NCI-H526 treated with DMSO at 0.1 percent for 48 hours (cell line): ENCODE data around the gene PCDH19.
"Not testable (repeated sequence)": the region's sequence is repeated elsewhere in the genome, so short reads cannot be mapped to it uniquely, and the experiment has no call there.

Experiments used
- DNase-seq: peaks from one replicate; lab custom pipeline; 2025; lab: John Stamatoyannopoulos, UW

Gene PCDH19, protein sequence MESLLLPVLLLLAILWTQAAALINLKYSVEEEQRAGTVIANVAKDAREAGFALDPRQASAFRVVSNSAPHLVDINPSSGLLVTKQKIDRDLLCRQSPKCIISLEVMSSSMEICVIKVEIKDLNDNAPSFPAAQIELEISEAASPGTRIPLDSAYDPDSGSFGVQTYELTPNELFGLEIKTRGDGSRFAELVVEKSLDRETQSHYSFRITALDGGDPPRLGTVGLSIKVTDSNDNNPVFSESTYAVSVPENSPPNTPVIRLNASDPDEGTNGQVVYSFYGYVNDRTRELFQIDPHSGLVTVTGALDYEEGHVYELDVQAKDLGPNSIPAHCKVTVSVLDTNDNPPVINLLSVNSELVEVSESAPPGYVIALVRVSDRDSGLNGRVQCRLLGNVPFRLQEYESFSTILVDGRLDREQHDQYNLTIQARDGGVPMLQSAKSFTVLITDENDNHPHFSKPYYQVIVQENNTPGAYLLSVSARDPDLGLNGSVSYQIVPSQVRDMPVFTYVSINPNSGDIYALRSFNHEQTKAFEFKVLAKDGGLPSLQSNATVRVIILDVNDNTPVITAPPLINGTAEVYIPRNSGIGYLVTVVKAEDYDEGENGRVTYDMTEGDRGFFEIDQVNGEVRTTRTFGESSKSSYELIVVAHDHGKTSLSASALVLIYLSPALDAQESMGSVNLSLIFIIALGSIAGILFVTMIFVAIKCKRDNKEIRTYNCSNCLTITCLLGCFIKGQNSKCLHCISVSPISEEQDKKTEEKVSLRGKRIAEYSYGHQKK (N-terminal part only)

DNA sequence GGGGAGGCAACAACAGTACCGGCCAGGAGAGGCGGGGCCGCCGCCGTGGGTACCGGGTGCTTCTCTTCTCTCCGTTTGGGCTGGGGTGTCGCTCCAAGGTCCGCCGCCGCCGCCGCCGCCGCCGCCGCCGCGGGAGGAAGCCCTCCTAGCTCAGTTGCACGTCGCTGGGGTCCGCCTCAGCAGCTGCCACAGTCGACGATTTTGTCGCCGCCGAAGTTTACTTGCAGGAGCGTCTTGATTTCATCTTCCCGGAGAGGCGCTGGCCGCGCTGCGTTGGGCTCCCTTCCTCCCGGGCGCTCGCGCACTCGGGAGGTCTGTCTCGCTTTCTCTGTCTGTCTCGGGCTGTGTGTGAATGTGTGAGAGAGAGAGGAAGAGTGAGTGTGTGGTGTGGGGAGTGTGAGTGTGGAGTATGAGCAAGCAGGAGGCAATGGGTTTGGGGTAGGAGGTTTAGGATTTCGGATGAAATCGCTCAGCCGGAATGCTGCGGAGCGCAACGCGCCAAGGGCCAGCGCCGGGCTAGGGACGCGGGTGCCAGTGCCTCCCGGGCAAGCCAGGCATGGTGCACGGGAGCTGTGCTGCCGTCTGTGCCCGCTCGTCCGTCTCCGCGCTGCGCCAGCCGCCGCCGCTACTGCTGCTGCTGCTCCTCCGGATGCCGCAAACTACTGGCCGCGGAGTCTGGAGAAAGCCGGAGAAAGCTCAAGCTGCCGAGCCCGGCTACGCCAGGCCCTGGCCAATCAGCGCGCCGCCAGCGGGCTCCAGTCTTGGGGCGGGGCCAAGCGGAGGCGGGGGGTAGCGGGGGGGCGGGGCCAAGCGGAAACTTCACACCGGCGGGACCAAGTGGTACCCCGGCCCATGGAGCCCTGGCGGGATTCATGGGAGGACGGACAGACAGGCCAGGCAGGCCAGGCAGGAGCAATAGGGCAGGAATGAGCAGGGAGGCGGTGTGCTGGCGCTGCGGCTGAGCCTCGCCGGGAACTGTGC, at the start of gene PCDH19:
TSS of gene PCDH19 (minus strand) at position 664 of the 981 bp plus-strand sequence. CDS start 1,676 bp downstream, outside the sequence.
- DNase-seq, result peak; percentile 54

GRCh38 chrX:100449696-100450608, 39.9 kb upstream of the PCDH19 start:
- no peak for DNase-seq

DNA sequence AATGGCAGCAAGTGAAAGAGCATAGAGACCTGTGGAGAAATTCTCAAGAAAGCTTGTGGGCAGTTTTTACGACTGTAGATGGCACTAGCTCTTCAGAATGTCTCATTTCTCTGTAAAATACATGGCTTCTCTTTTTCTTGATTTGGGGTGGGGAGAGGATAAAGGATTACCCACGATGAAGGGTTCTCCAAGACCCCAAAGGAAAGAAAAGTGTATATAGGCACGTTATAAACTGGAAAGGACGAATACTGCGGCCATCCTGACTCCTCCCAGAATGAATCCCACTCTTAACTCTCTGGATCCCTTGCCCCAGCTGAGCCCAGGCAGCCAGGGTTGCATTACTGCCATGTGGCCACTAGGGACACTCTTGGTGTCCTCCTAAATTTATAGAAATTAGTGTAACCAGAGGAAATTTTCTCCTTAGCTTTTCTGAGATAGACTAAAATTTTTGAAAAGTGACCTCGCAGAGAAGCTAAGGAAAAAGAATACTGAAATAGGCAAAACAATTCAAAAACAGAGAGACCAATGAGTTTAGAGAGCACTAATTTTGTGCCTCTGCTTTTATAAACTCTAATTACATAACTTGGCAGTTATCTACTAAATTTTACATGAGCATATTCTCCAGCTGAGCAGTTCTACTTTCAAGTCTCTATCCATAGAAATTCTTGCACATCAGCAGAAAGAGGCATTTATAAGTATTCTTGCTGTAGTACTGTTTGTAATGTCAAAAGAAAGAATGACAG, 37.8 kb upstream of the PCDH19 start:
- no peak for DNase-seq

DNA sequence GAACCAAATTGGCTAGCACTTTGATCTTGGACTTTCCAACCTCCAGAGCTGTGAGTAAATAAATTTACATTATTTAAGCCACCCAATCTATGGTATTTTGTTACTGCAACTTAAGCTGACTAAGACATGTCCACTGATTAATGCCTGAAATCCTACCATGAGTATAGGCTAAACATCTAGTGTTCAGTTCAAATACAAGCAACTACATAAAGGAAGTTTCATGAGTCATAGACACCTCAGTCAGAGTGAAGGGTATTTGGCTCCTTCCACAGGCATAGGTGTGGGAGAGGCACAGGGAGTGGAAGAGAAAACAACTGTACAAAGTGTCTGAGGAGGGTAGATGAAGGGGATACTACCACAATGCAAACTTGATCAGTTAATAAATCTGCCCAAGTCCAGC, 35.5 kb upstream of the PCDH19 start:
- DNase-seq, result no peak

- DNase-seq, result not testable (repeated sequence)
Measured at GRCh38 chrX:100441321-100441720, 31.2 kb upstream of the PCDH19 start.

GRCh38 chrX:100440006-100440405, 29.9 kb upstream of the PCDH19 start:
- no peak for DNase-seq

- no peak for DNase-seq
Measured at GRCh38 chrX:100435726-100436125, 25.7 kb upstream of the PCDH19 start.

- no peak for DNase-seq
Measured at GRCh38 chrX:100424012-100424411, 13.9 kb upstream of the PCDH19 start.

- no peak for DNase-seq
Measured at GRCh38 chrX:100418556-100418955, 8.5 kb upstream of the PCDH19 start.

DNA sequence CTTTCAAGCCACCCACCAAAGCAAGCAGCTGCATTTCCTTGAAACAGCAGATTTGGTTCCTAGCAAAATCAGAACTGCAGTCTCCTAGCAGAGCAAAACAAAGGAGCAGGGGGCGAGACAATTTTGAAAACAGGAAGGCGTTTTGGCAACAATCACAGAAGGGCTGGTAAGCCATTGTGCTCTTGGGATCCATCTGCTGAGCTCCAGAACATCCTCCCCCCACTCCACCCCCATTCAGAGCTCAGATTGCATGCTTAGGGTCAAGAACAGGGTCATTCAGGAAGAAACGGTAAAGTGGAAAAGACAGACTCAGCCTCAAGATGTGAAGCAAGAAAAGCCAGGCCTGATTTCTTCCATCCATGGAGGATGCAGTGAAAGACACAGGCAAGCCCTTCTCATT, 7.6 kb upstream of the PCDH19 start:
- DNase-seq, result no peak

DNA sequence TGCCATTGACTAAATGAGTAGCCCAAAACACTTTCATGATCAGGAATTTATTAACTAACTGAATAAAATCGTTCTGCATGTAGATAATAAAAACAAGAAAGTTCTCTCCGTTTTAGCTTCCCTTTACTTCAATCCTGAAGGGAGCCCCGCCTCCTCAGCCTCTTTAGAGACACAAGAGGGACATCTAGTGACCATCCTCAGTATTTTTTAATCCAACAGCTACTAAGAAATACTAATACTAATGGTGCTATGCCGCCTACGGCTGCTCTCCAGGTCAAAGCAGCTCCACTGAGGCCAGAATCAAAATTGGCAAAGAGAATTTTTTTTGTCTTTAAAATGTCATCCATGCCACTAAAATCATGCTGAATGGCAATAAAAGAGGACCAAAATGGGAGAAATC, 3.2 kb upstream of the PCDH19 start:
- peak; percentile 30 for DNase-seq

GRCh38 chrX:100411802-100412715, 2.0 kb upstream of the PCDH19 start:
- DNase-seq, result no peak

- no peak for DNase-seq
Measured at GRCh38 chrX:100410901-100411801, 1.1 kb upstream of the PCDH19 start.

- DNase-seq, result no peak
Measured at GRCh38 chrX:100408713-100409609, 1.1 kb downstream of the PCDH19 start.

DNA sequence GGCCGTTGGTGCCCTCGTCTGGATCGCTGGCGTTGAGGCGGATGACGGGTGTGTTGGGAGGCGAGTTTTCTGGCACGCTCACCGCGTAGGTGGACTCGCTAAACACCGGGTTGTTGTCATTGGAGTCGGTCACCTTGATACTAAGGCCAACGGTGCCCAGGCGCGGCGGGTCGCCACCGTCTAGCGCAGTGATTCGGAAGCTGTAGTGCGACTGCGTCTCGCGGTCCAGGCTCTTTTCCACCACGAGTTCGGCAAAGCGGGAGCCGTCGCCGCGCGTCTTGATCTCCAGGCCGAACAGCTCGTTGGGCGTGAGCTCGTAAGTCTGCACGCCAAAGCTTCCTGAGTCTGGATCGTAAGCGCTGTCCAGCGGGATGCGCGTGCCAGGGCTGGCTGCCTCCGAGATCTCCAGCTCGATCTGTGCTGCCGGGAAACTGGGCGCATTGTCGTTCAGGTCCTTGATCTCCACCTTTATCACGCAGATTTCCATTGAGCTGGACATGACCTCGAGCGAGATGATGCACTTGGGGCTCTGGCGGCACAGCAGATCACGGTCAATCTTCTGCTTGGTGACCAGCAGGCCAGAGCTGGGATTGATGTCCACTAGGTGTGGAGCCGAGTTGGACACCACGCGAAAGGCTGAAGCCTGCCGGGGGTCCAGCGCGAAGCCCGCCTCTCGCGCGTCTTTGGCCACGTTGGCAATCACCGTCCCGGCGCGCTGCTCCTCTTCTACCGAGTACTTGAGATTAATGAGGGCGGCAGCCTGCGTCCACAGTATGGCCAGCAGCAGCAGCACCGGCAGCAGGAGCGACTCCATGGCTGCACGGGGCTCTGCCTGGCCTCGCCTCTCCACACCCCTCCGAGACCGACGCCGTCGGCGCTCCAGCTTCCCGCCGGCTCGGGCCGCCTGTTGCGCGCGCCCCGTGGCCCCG, 2.0 kb downstream of the PCDH19 start:
- DNase-seq, result no peak
